Measurements from ENCODE around the gene LGI1.

The LGI1 gene

GRCh38 chr10:93755443-93756116 is 2.2 kb upstream of the LGI1 start:
- no peak for DNase-seq (ENCODE audit: low read depth)

- DNase-seq (ENCODE audit: low read depth) = no peak
These were observed 1.6 kb upstream of the LGI1 start for GRCh38 chr10:93756118-93756517.

GRCh38 chr10:93757136-93757535 is 600 bp upstream of the LGI1 start:
- DNase-seq (ENCODE audit: low read depth) = no peak

GRCh38 chr10:93758508-93758885 is 761 bp downstream of the LGI1 start:
- no peak for DNase-seq (ENCODE audit: low read depth)

GRCh38 chr10:93758891-93759410 is 1.2 kb downstream of the LGI1 start:
- no peak for DNase-seq (ENCODE audit: low read depth)

GRCh38 chr10:93760490-93760889 is 2.8 kb downstream of the LGI1 start:
- no peak for DNase-seq (ENCODE audit: low read depth)

- DNase-seq (ENCODE audit: low read depth) = no peak
These were observed 5.2 kb downstream of the LGI1 start for GRCh38 chr10:93762979-93763391.

- DNase-seq (ENCODE audit: low read depth) = no peak
These were observed 9.2 kb downstream of the LGI1 start for GRCh38 chr10:93766918-93767317.

GRCh38 chr10:93767724-93768399 is 10.1 kb downstream of the LGI1 start:
- no peak for DNase-seq (ENCODE audit: low read depth)

- DNase-seq (ENCODE audit: low read depth) = no peak
These were observed 11.2 kb downstream of the LGI1 start for GRCh38 chr10:93768892-93769291.

- DNase-seq (ENCODE audit: low read depth) = no peak
These were observed 13.6 kb downstream of the LGI1 start for GRCh38 chr10:93771354-93771753.

- DNase-seq (ENCODE audit: low read depth) = no peak
These were observed 15.4 kb downstream of the LGI1 start for GRCh38 chr10:93773120-93773519.

GRCh38 chr10:93773705-93774104 is 16.0 kb downstream of the LGI1 start:
- no peak for DNase-seq (ENCODE audit: low read depth)

- no peak for DNase-seq (ENCODE audit: low read depth)
These were observed 17.6 kb downstream of the LGI1 start for GRCh38 chr10:93775356-93775755.

GRCh38 chr10:93777092-93777491 is 19.4 kb downstream of the LGI1 start:
- DNase-seq (ENCODE audit: low read depth) = no peak

- DNase-seq (ENCODE audit: low read depth) = no peak
These were observed 26.3 kb downstream of the LGI1 start for GRCh38 chr10:93784059-93784458.

- DNase-seq (ENCODE audit: low read depth) = no peak
These were observed 30.9 kb downstream of the LGI1 start for GRCh38 chr10:93788413-93789208.

GRCh38 chr10:93790439-93790838 is 32.7 kb downstream of the LGI1 start:
- no peak for DNase-seq (ENCODE audit: low read depth)

GRCh38 chr10:93796167-93796566 is 38.4 kb downstream of the LGI1 start:
- DNase-seq (ENCODE audit: low read depth) = no peak

- DNase-seq (ENCODE audit: low read depth) = no peak
These were observed 40.1 kb downstream of the LGI1 start for GRCh38 chr10:93797825-93798224.

- no peak for DNase-seq (ENCODE audit: low read depth)
These were observed 41.5 kb downstream of the LGI1 start for GRCh38 chr10:93799155-93799708.

- DNase-seq (ENCODE audit: low read depth) = no peak
These were observed 46.5 kb downstream of the LGI1 start for GRCh38 chr10:93804200-93804599.

- no peak for DNase-seq (ENCODE audit: low read depth)
These were observed 49.2 kb downstream of the LGI1 start for GRCh38 chr10:93806903-93807302.

All from T-helper 22 cell (primary cell).